HepG2 (cell line): ENCODE measurements around the gene RAD51.

ENCODE experiments used
- CHD2 ChIP-seq: IDR thresholded peaks from 2 replicates; pipeline ENCODE4 v1.6.1; 2011; ENCODE audit warnings: low read depth, low read length, improper control_type of control experiment
- ELF4 ChIP-seq: sonication (generic); formaldehyde crosslinking; IDR thresholded peaks from 2 replicates; pipeline ENCODE4 v1.5.0; 2020; ENCODE audit warnings: missing genetic modification reagents, mild to moderate bottlenecking, moderate library complexity, borderline replicate concordance
- GABPB1 ChIP-seq: IDR thresholded peaks from 2 replicates; pipeline ENCODE4 v1.6.1; 2016; ENCODE audit warnings: mild to moderate bottlenecking, missing genetic modification reagents, moderate library complexity, missing compliant biosample characterization
- ZNF235 ChIP-seq: sonication (generic); formaldehyde crosslinking; IDR thresholded peaks from 2 replicates; pipeline ENCODE4 v1.8.1; 2023; ENCODE audit warnings: mild to moderate bottlenecking, missing genetic modification reagents, borderline replicate concordance
- TF ChIP-seq, protein P1 (sequence below): sonication (generic); formaldehyde crosslinking; IDR thresholded peaks from 2 replicates; pipeline ENCODE4 v1.5.0; 2020; ENCODE audit warnings: mild to moderate bottlenecking, missing genetic modification reagents, moderate library complexity

DNA sequence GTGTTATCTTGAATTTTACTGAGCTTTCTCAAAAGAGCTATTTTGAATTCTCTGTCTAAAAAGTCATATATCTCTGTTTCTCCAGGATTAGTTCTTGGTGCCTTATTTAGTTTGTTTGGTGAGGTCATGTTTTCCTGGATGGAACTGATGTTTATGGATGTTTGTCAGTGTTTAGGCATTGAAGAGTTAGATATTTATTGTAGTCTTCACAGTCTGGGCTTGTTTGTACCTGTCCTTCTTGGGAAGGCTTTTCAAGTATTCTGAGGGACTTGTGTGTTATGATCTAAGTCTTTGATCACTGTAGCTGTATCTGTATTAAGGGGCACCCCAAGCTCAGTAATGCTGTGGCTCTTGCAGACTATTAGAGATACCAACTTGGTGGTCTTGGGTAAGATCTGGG lies 10.6 kb upstream of the RAD51 start:
- TF ChIP-seq GABPB1 (CRISPR knock-in tag) = no peak
- TF ChIP-seq ELF4 (CRISPR knock-in tag) = no peak
- TF ChIP-seq, protein P1, sequence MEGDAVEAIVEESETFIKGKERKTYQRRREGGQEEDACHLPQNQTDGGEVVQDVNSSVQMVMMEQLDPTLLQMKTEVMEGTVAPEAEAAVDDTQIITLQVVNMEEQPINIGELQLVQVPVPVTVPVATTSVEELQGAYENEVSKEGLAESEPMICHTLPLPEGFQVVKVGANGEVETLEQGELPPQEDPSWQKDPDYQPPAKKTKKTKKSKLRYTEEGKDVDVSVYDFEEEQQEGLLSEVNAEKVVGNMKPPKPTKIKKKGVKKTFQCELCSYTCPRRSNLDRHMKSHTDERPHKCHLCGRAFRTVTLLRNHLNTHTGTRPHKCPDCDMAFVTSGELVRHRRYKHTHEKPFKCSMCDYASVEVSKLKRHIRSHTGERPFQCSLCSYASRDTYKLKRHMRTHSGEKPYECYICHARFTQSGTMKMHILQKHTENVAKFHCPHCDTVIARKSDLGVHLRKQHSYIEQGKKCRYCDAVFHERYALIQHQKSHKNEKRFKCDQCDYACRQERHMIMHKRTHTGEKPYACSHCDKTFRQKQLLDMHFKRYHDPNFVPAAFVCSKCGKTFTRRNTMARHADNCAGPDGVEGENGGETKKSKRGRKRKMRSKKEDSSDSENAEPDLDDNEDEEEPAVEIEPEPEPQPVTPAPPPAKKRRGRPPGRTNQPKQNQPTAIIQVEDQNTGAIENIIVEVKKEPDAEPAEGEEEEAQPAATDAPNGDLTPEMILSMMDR (CRISPR knock-in tag) = no peak
- no peak for TF ChIP-seq ZNF235 (CRISPR knock-in tag)
- TF ChIP-seq CHD2 = no peak
